Measurements from ENCODE around the gene RGS11. TPM values are rescaled to one million over a fixed set of nuclear protein-coding genes. Genes with fewer than 3 reads are reported as not detected.

RGS11 gene
- total RNA-seq, 4 donors from 2014 or later = 7.1 to 18.2 (median 11.0) TPM

GRCh38 chr16:265711-266110 lies 10.0 kb downstream of the RGS11 start:
- Histone ChIP-seq H3K27me3 (no peaks in the 10 kb centered on the region), H3K36me3 (peaks cover 34 to 51% (median 48%) of the 10 kb centered on the region in 4 donors), H3K27ac (replicated peaks in 1 of 4) (no peak overlapping the region), H3K4me3 (no peak overlapping the region), H3K9me3 (no peaks in the 10 kb centered on the region), H3K4me1 (peaks cover 0 to 9% (median 4%) of the 10 kb centered on the region in 4 donors)
- TF ChIP-seq EP300 (IDR thresholded peaks at IDR 0.05) = no peak
- no peak for TF ChIP-seq POLR2AphosphoS5 (IDR thresholded peaks at IDR 0.05)
- no peak for TF ChIP-seq POLR2A (IDR thresholded peaks at IDR 0.05; ENCODE audit: low read depth)
- no peak for TF ChIP-seq CTCF (IDR thresholded peaks at IDR 0.05)
- WGBS = 78% methylated on average over 6 of the region's 12 CpGs
- no peak for DNase-seq (ENCODE audit: extremely low spot score)
- intact Hi-C loops (cut with DNase I) = no loop called here

- H3K36me3 ChIP-seq = peaks cover 37 to 57% (median 54%) of the 10 kb centered on the region in 4 donors
- no peak for DNase-seq (ENCODE audit: extremely low spot score)
- H3K9me3 ChIP-seq = no peaks in the 10 kb centered on the region
- H3K4me3 ChIP-seq = no peak overlapping the region
- peaks cover 0 to 9% (median 4%) of the 10 kb centered on the region in 4 donors for H3K4me1 ChIP-seq
- intact Hi-C loops (cut with DNase I) = no loop called here
- H3K27me3 ChIP-seq = no peaks in the 10 kb centered on the region
- H3K27ac ChIP-seq (replicated peaks in 1 of 4) = no peak overlapping the region
- 88% methylated on average over 9 of the region's 14 CpGs for WGBS
- TF ChIP-seq POLR2A (IDR thresholded peaks at IDR 0.05; ENCODE audit: low read depth) = no peak
These were observed 10.7 kb downstream of the RGS11 start for GRCh38 chr16:265002-265529.

- Histone ChIP-seq H3K4me1 (peaks cover 0 to 9% (median 4%) of the 10 kb centered on the region in 4 donors), H3K9me3 (no peaks in the 10 kb centered on the region), H3K27ac (replicated peaks in 1 of 4) (no peak overlapping the region), H3K36me3 (peaks cover 39 to 63% (median 60%) of the 10 kb centered on the region in 4 donors), H3K4me3 (no peak overlapping the region), H3K27me3 (no peaks in the 10 kb centered on the region)
- TF ChIP-seq EP300 (IDR thresholded peaks at IDR 0.05) = no peak
- no peak for TF ChIP-seq POLR2A (IDR thresholded peaks at IDR 0.05; ENCODE audit: low read depth)
- no peak for TF ChIP-seq CTCF (IDR thresholded peaks at IDR 0.05)
- no peak for TF ChIP-seq POLR2AphosphoS5 (IDR thresholded peaks at IDR 0.05)
- DNase-seq (ENCODE audit: extremely low spot score) = no peak
- WGBS = 100% methylated on average over 1 of the region's 23 CpGs
- intact Hi-C loops (cut with DNase I) = no loop called here
These were observed 11.2 kb downstream of the RGS11 start for GRCh38 chr16:264440-264951.

GRCh38 chr16:263944-264343 lies 11.8 kb downstream of the RGS11 start:
- peaks cover 0 to 9% (median 4%) of the 10 kb centered on the region in 4 donors for H3K4me1 ChIP-seq
- H3K36me3 ChIP-seq = peaks cover 39 to 69% (median 64%) of the 10 kb centered on the region in 4 donors
- 87% methylated on average over 13 of the region's 17 CpGs for WGBS
- no peak overlapping the region for H3K4me3 ChIP-seq
- no peak for DNase-seq (ENCODE audit: extremely low spot score)
- H3K27me3 ChIP-seq = no peaks in the 10 kb centered on the region
- intact Hi-C loops (cut with DNase I) = no loop called here
- H3K9me3 ChIP-seq = no peaks in the 10 kb centered on the region
- H3K27ac ChIP-seq (replicated peaks in 1 of 4) = no peak overlapping the region
- no peak for TF ChIP-seq EP300 (IDR thresholded peaks at IDR 0.05)
- no peak for TF ChIP-seq CTCF (IDR thresholded peaks at IDR 0.05)
- TF ChIP-seq POLR2A (IDR thresholded peaks at IDR 0.05; ENCODE audit: low read depth) = no peak
- no peak for TF ChIP-seq POLR2AphosphoS5 (IDR thresholded peaks at IDR 0.05)

GRCh38 chr16:263182-263774 lies 12.5 kb downstream of the RGS11 start:
- H3K27me3 ChIP-seq = no peaks in the 10 kb centered on the region
- TF ChIP-seq POLR2AphosphoS5 (IDR thresholded peaks at IDR 0.05) (no peak), POLR2A (IDR thresholded peaks at IDR 0.05; ENCODE audit: low read depth) (no peak), CTCF (IDR thresholded peaks at IDR 0.05) (no peak), EP300 (IDR thresholded peaks at IDR 0.05) (no peak)
- H3K36me3 ChIP-seq = peaks cover 39 to 75% (median 66%) of the 10 kb centered on the region in 4 donors
- no peaks in the 10 kb centered on the region for H3K9me3 ChIP-seq
- WGBS = 94% methylated on average over 14 of the region's 35 CpGs
- no peak for DNase-seq (ENCODE audit: extremely low spot score)
- no peak overlapping the region for H3K4me3 ChIP-seq
- no peak overlapping the region for H3K27ac ChIP-seq (replicated peaks in 1 of 4)
- peaks cover 0 to 9% (median 4%) of the 10 kb centered on the region in 4 donors for H3K4me1 ChIP-seq
- intact Hi-C loops (cut with DNase I) = no loop called here
